IPS-20b (cell line): Measurements from ENCODE around the gene TIMP1.
A peak's percentile ranks its signal among the peaks of the same experiment; 100 is the strongest.

Experiments used
- H3K27ac ChIP-seq: one replicate; pipeline ENCODE4 v1.5.1; 2013; ENCODE audit warnings: low read length
- H3K27me3 ChIP-seq: 2 replicates; pipeline ENCODE4 v1.6.1; 2013; ENCODE audit warnings: mild to moderate bottlenecking, low read length, inconsistent platforms; ENCODE audit not compliant: insufficient read depth
- H3K36me3 ChIP-seq: 2 replicates; pipeline ENCODE4 v1.6.1; 2013; ENCODE audit warnings: low read depth, mild to moderate bottlenecking, inconsistent platforms, low read length, moderate library complexity; ENCODE audit not compliant: insufficient read depth
- H3K4me1 ChIP-seq: 2 replicates; pipeline ENCODE4 v1.6.1; 2013; ENCODE audit warnings: mild to moderate bottlenecking, control low read depth, inconsistent platforms, low read length, moderate library complexity; ENCODE audit not compliant: insufficient read depth
- H3K4me3 ChIP-seq: 2 replicates; pipeline ENCODE4 v1.5.1; 2013; ENCODE audit warnings: mild to moderate bottlenecking, low read length, inconsistent platforms
- H3K9ac ChIP-seq: 2 replicates; pipeline ENCODE4 v1.6.1; 2013; ENCODE audit warnings: low read depth, mild to moderate bottlenecking, inconsistent platforms, low read length, moderate library complexity
- H3K9me3 ChIP-seq: 2 replicates; pipeline ENCODE4 v1.6.1; 2013; ENCODE audit warnings: mild to moderate bottlenecking, low read depth, low read length, inconsistent platforms; ENCODE audit not compliant: insufficient read depth

TIMP1 gene

GRCh38 chrX:47563801-47564315 is 18.4 kb upstream of the TIMP1 start:
- Histone ChIP-seq H3K4me1 (no peaks in the 10 kb centered on the region), H3K4me3 (no peak overlapping the region), H3K36me3 (peaks cover 52% of the 10 kb centered on the region), H3K27ac (no peak overlapping the region), H3K9ac (no peak overlapping the region), H3K9me3 (no peaks in the 10 kb centered on the region), H3K27me3 (no peaks in the 10 kb centered on the region)

- H3K9ac ChIP-seq = no peak overlapping the region
- H3K9me3 ChIP-seq = no peaks in the 10 kb centered on the region
- H3K27ac ChIP-seq = no peak overlapping the region
- peaks cover 56% of the 10 kb centered on the region for H3K36me3 ChIP-seq
- H3K4me3 ChIP-seq = no peak overlapping the region
- H3K4me1 ChIP-seq = no peaks in the 10 kb centered on the region
- no peaks in the 10 kb centered on the region for H3K27me3 ChIP-seq
These were observed 17.7 kb upstream of the TIMP1 start for GRCh38 chrX:47564438-47565085.

DNA sequence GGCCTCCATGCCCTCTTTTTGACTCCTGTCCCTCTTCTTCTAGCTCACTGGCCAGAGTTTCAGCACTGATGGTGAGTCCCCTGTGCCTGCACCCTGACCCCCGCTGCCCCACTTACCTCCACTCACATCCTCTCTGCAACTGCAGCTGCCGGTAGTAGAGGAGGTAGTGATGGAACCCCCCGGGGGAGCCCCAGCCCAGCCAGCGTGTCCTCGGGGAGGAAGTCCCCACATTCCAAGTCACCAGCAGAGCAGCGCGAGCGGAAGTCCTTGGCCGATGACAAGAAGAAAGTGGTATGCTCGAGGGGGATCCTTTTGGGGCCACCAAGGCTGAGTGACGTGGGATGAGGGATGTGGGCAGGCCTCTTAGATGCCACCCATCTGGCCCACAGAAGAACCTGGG is 15.4 kb upstream of the TIMP1 start:
- Histone ChIP-seq H3K4me3 (no peak overlapping the region), H3K4me1 (no peaks in the 10 kb centered on the region), H3K27me3 (no peaks in the 10 kb centered on the region), H3K9me3 (no peaks in the 10 kb centered on the region), H3K36me3 (peaks cover 73% of the 10 kb centered on the region), H3K9ac (no peak overlapping the region), H3K27ac (no peak overlapping the region)

DNA sequence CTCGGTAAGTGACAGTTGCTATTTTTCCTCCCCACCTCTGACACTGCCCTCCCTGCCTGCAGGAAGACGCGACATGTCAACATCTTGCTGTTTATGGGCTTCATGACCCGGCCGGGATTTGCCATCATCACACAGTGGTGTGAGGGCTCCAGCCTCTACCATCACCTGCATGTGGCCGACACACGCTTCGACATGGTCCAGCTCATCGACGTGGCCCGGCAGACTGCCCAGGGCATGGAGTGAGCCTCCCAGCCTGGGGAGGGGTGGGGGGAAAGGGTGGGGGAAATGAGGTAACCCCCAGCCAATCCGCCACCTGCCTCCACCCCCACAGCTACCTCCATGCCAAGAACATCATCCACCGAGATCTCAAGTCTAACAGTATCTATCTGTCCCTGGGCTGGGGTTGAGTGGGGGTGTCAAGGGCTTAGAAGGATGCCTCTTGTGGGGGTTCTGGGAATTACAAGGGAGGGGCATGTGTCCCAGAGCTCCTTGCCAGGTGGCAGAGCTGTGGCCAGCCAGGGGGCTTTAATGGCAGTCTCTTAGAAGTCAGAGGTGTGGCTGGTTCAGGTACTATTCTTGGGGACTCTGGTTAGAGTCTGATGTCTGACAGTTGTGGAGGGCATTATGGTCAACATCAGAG is 13.5 kb upstream of the TIMP1 start:
- peaks cover 63% of the 10 kb centered on the region for H3K36me3 ChIP-seq

GRCh38 chrX:47570794-47571193 is 11.4 kb upstream of the TIMP1 start:
- Histone ChIP-seq H3K27me3 (no peaks in the 10 kb centered on the region), H3K4me1 (peaks cover 4% of the 10 kb centered on the region; the same call in 1 of the 2 replicates), H3K27ac (no peak overlapping the region), H3K4me3 (no peak overlapping the region), H3K9me3 (no peaks in the 10 kb centered on the region), H3K9ac (no peak overlapping the region), H3K36me3 (peaks cover 46% of the 10 kb centered on the region)

More for the DNA sequence above, 13.5 kb upstream of the TIMP1 start:
- Histone ChIP-seq H3K4me3 (no peak overlapping the region), H3K27me3 (no peaks in the 10 kb centered on the region), H3K9ac (no peak overlapping the region), H3K4me1 (peaks cover 4% of the 10 kb centered on the region; the same call in 1 of the 2 replicates), H3K27ac (no peak overlapping the region), H3K9me3 (no peaks in the 10 kb centered on the region)

GRCh38 chrX:47571215-47571614 is 11.0 kb upstream of the TIMP1 start:
- Histone ChIP-seq H3K9ac (no peak overlapping the region), H3K27ac (no peak overlapping the region), H3K36me3 (peaks cover 46% of the 10 kb centered on the region), H3K9me3 (no peaks in the 10 kb centered on the region), H3K4me3 (no peak overlapping the region), H3K27me3 (no peaks in the 10 kb centered on the region), H3K4me1 (peaks cover 4% of the 10 kb centered on the region; the same call in 1 of the 2 replicates)

GRCh38 chrX:47571896-47572295 is 10.3 kb upstream of the TIMP1 start:
- peaks cover 42% of the 10 kb centered on the region for H3K36me3 ChIP-seq

DNA sequence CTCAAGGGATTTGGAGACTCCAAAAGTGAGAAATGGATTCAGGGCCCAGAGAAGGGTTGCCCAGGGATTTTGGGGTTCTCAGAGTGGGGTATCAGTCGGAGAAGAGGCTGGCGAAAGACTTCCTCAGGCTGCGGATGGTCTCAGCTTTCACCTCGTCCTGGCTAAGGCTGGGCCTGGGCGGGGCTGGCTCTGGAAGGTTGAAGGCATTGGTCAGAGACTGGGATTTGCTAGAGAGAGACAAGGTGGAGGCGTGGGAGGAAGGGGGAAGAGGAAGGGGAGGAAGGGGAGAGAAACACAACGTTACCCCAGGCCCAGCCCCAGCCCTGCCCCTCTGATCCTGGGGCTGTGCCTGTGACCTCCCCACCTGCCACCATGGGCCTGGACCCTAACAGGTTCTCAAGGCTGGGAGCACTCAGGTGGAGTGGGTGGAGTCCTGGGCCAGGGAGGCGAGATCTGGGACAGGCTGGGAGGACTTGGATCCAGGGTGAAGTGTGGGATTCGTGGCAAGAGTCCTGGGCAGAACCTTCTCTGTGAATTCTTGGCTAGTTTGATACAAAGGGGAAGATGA is 9.4 kb upstream of the TIMP1 start:
- Histone ChIP-seq H3K27me3 (no peaks in the 10 kb centered on the region), H3K4me3 (peak overlapping the region; percentile 30; the same call in 1 of the 2 replicates), H3K9me3 (no peaks in the 10 kb centered on the region), H3K36me3 (peaks cover 33% of the 10 kb centered on the region), H3K4me1 (peaks cover 4% of the 10 kb centered on the region; the same call in 1 of the 2 replicates), H3K27ac (peak overlapping the region; percentile 81), H3K9ac (peak overlapping the region; percentile 58; the same call in 1 of the 2 replicates)

More at GRCh38 chrX:47571896-47572295, 10.3 kb upstream of the TIMP1 start:
- Histone ChIP-seq H3K9ac (no peak overlapping the region), H3K4me1 (peaks cover 4% of the 10 kb centered on the region; the same call in 1 of the 2 replicates), H3K27me3 (no peaks in the 10 kb centered on the region), H3K9me3 (no peaks in the 10 kb centered on the region), H3K27ac (no peak overlapping the region), H3K4me3 (no peak overlapping the region)

DNA sequence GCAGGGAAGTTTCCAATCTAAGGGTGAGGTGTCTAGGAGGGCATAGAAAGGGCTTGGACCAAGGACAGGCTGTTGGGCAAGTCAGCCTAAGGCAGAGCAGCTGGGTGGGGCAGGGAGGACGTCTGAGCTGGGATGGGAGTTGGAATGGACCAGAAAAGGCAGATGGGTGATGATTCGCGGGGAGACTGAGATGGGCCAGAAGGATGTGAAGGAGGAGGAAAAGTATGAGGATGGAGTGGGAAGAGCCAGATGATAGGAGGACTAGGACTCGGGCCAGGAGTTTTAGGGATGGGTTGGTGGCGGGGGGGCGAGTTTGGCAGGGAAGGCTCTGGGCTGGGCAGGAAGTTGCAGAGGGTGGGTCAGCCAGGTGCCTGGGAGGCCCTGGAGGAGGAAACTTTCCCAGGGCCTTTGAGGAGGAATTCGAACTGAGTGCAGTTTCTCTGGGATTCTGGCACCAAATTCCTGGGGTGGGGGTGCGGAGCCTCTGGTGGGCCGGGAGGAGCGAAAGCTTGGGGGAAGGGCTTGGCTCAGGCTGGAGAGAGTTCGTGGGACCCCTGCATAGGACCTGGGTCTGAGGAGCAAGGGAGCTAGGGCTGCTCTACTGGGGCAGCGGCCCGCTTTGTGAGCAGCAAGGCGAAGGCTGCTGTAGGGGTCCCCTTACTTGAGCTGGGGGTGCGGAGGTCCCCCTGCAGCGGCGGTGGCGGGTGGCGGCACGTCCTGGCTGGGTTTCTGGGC is 8.7 kb upstream of the TIMP1 start:
- Histone ChIP-seq H3K27ac (peak overlapping the region; percentile 81), H3K9me3 (no peaks in the 10 kb centered on the region), H3K4me3 (peak overlapping the region; percentile 65), H3K4me1 (peaks cover 4% of the 10 kb centered on the region; the same call in 1 of the 2 replicates), H3K36me3 (peaks cover 26% of the 10 kb centered on the region), H3K9ac (peak overlapping the region; percentile 76), H3K27me3 (no peaks in the 10 kb centered on the region)

DNA sequence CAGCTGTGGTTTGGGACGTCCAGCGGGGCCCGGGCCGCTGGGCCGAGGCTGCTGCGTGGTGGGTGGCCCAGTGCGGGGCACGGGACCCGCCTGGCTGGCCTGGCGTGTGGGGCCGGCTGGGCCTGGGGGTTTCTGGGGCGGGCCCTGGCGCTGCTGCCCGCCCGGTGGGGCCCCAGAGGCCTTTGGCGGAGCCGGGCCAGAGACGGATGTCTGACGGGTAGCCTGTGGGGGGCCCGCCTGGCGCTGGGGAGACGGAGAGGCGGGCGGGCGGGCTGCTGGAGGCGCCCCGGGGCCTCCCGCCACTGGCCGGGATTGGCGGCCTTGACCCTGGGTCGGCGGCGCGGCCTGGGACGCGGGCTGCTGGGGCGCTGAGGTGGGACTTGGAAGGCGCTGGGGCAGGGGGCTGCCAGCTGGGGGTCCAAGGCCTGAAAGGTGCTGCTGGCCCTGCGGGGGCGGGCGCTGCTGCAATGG is 8.1 kb upstream of the TIMP1 start:
- no peak overlapping the region for H3K27ac ChIP-seq
- peak overlapping the region; percentile 65 for H3K4me3 ChIP-seq
- H3K27me3 ChIP-seq = no peaks in the 10 kb centered on the region
- H3K9me3 ChIP-seq = no peaks in the 10 kb centered on the region
- H3K36me3 ChIP-seq = peaks cover 24% of the 10 kb centered on the region
- H3K4me1 ChIP-seq = peaks cover 4% of the 10 kb centered on the region; the same call in 1 of the 2 replicates
- peak overlapping the region; percentile 76; the same call in 1 of the 2 replicates for H3K9ac ChIP-seq
